ENCODE data around the gene PRIM1.
"Not testable (repeated sequence)": the region's sequence is repeated elsewhere in the genome, so short reads cannot be mapped to it uniquely, and the experiment has no call there.

Gene PRIM1

DNA sequence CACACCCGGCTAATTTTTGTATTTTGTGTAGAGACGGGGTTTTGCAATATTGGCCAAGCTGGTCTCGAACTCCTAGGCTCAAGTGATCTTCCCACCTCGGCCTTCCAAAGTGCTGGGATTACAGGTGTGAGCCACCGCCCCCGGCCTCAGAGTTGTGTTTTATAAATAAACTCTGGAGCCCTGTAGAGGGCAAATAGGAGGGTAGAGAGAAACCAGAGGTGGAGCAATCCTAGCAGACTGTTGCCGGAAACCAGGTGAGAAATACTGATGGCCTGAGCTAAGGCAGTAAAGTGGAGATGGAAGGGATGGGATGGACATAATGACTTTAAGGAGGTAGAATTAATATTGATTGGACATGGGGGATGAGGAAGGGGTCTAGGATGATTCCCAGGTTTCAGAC lies 8.3 kb upstream of the PRIM1 start:
- Histone ChIP-seq H3K27me3 (ENCODE audit: low read depth, low read length) (no peaks in the 10 kb centered on the region), H4K20me1 (ENCODE audit: insufficient read depth, low read length) (no peaks in the 10 kb centered on the region), H2AFZ (ENCODE audit: low read depth, low read length) (no peak overlapping the region), H3K4me3 (ENCODE audit: low read length) (no peak overlapping the region), H3K4me1 (ENCODE audit: low read length) (no peaks in the 10 kb centered on the region; the same call in 1 of the 2 replicates), H3K4me2 (ENCODE audit: low read length) (no peak overlapping the region), H3K9me3 (ENCODE audit: insufficient read depth, low read length) (no peaks in the 10 kb centered on the region), H3K9ac (ENCODE audit: low read length) (no peak overlapping the region), H3K79me2 (ENCODE audit: low read length) (no peaks in the 10 kb centered on the region), H3K36me3 (replicated peaks; ENCODE audit: low read depth, low read length) (no peaks in the 10 kb centered on the region), H3K27ac (ENCODE audit: low read length) (no peak overlapping the region)
- no peak for TF ChIP-seq EZH2phosphoT487 (IDR thresholded peaks at IDR 0.05; ENCODE audit: low read depth)
- TF ChIP-seq, protein P1, sequence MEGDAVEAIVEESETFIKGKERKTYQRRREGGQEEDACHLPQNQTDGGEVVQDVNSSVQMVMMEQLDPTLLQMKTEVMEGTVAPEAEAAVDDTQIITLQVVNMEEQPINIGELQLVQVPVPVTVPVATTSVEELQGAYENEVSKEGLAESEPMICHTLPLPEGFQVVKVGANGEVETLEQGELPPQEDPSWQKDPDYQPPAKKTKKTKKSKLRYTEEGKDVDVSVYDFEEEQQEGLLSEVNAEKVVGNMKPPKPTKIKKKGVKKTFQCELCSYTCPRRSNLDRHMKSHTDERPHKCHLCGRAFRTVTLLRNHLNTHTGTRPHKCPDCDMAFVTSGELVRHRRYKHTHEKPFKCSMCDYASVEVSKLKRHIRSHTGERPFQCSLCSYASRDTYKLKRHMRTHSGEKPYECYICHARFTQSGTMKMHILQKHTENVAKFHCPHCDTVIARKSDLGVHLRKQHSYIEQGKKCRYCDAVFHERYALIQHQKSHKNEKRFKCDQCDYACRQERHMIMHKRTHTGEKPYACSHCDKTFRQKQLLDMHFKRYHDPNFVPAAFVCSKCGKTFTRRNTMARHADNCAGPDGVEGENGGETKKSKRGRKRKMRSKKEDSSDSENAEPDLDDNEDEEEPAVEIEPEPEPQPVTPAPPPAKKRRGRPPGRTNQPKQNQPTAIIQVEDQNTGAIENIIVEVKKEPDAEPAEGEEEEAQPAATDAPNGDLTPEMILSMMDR (IDR thresholded peaks at IDR 0.05; ENCODE audit: low read depth, low read length): no peak

DNA sequence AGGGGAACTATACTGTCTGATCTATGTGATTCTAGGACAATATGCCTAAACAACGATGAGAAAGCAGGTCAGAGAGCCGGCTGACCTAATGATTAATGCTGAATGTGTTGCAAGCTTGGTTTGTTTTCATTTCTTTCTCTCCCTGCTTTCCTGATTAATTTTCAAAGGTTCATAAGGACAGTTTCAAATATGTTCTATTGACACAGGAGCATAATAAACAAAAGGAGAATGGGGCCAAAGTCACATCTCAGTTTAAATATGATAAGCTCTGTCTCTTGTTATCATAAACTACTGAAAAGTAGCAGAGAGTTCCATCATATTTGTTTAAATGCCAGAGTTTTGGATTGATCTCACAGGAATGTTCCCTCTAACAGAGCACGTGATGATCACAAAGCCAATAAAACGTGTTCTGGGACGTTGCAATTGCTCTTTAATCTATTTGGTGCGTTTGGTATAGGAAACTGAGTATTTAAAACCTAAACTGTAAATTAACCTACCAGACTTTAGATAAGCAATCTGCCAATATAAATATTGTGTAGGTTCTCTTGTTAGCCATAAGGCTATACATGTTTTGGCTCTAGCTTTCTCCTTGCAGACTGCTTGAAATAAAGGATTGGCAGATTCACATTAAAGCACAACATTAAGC lies 7.3 kb upstream of the PRIM1 start:
- TF ChIP-seq, protein P1 (IDR thresholded peaks at IDR 0.05; ENCODE audit: low read depth, low read length): no peak
- TF ChIP-seq EZH2phosphoT487 (IDR thresholded peaks at IDR 0.05; ENCODE audit: low read depth): no peak
- no peak overlapping the region for H3K4me3 ChIP-seq (ENCODE audit: low read length)
- H3K9ac ChIP-seq (ENCODE audit: low read length): no peak overlapping the region
- H3K79me2 ChIP-seq (ENCODE audit: low read length): no peaks in the 10 kb centered on the region
- H3K27me3 ChIP-seq (ENCODE audit: low read depth, low read length): no peaks in the 10 kb centered on the region
- no peaks in the 10 kb centered on the region; the same call in 1 of the 2 replicates for H3K4me1 ChIP-seq (ENCODE audit: low read length)
- no peak overlapping the region for H3K27ac ChIP-seq (ENCODE audit: low read length)
- H4K20me1 ChIP-seq (ENCODE audit: insufficient read depth, low read length): no peaks in the 10 kb centered on the region
- H3K36me3 ChIP-seq (replicated peaks; ENCODE audit: low read depth, low read length): no peaks in the 10 kb centered on the region
- no peaks in the 10 kb centered on the region for H3K9me3 ChIP-seq (ENCODE audit: insufficient read depth, low read length)
- no peak overlapping the region for H3K4me2 ChIP-seq (ENCODE audit: low read length)
- no peak overlapping the region for H2AFZ ChIP-seq (ENCODE audit: low read depth, low read length)

DNA sequence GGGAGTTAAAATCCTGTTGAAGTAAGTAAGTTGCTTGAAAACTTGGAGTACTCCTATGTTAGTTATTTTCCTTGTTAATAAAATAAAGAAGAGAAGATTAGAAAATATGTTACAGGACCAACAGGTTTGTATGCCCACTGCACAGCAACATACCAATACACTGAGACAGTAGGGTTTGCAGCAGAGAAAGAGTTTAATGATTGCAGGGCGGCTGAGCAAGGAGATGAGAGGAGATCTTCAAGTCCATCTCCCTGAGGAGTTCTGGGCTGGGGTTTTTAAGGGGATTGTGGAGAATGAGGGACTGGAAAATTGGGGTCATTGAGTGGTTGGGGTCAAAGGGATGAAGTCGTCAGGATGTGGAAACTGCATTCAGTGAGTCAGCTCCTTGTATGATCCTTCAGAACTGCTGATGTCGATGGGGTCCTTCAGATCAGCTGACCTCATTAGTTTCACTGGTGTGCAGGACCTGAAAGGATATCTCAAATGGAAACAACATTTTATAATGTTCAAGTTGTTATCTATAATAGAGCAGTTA lies 6.7 kb upstream of the PRIM1 start:
- H3K4me2 ChIP-seq (ENCODE audit: low read length): no peak overlapping the region
- no peak for TF ChIP-seq EZH2phosphoT487 (IDR thresholded peaks at IDR 0.05; ENCODE audit: low read depth)
- TF ChIP-seq, protein P1 (IDR thresholded peaks at IDR 0.05; ENCODE audit: low read depth, low read length): no peak

DNA sequence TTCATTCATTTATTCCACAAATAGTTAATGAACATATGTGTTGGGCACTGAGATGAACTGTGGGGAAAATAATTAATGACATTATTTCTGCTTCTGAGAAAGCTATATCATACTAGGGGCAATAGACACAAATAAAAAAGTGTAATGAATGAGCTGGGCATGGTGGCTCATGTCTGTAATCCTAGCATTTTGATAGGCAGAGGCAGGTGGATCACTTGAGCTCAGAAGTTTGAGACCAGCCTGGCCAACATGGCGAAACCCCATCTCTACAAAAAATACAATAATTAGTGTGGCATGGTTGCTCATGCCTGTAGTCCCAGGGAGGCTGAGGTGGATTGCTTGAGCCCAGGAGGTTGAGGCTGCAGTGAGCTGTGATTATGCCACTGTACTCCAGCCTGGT lies 5.8 kb upstream of the PRIM1 start:
- not testable (repeated sequence) for H3K4me1 ChIP-seq (ENCODE audit: low read length); H3K9me3 ChIP-seq (ENCODE audit: insufficient read depth, low read length); H2AFZ ChIP-seq (ENCODE audit: low read depth, low read length); H3K4me3 ChIP-seq (ENCODE audit: low read length); H4K20me1 ChIP-seq (ENCODE audit: insufficient read depth, low read length); H3K27ac ChIP-seq (ENCODE audit: low read length); H3K36me3 ChIP-seq (replicated peaks; ENCODE audit: low read depth, low read length); H3K4me2 ChIP-seq (ENCODE audit: low read length); H3K79me2 ChIP-seq (ENCODE audit: low read length); H3K27me3 ChIP-seq (ENCODE audit: low read depth, low read length); H3K9ac ChIP-seq (ENCODE audit: low read length)

More for the DNA sequence above, 6.7 kb upstream of the PRIM1 start:
- no peaks in the 10 kb centered on the region for H3K9me3 ChIP-seq (ENCODE audit: insufficient read depth, low read length)
- H3K9ac ChIP-seq (ENCODE audit: low read length): no peak overlapping the region
- no peak overlapping the region for H3K4me3 ChIP-seq (ENCODE audit: low read length)
- H3K27ac ChIP-seq (ENCODE audit: low read length): no peak overlapping the region
- H3K4me1 ChIP-seq (ENCODE audit: low read length): no peaks in the 10 kb centered on the region; the same call in 1 of the 2 replicates
- no peaks in the 10 kb centered on the region for H4K20me1 ChIP-seq (ENCODE audit: insufficient read depth, low read length)
- H2AFZ ChIP-seq (ENCODE audit: low read depth, low read length): no peak overlapping the region
- H3K27me3 ChIP-seq (ENCODE audit: low read depth, low read length): no peaks in the 10 kb centered on the region
- H3K36me3 ChIP-seq (replicated peaks; ENCODE audit: low read depth, low read length): no peaks in the 10 kb centered on the region
- H3K79me2 ChIP-seq (ENCODE audit: low read length): no peaks in the 10 kb centered on the region
